Thoracic aorta (tissue), 2 donors: Measurements from ENCODE around the gene ID1. TPM values are rescaled to one million over a fixed set of nuclear protein-coding genes. Genes with fewer than 3 reads are reported as not detected.
A peak's percentile ranks its signal among the peaks of the same experiment; 100 is the strongest.

Experiments used
- ATAC-seq: fragments of 150-250 bp; one replicate; pipeline ENCODE4 v1.8.0; 2017; ENCODE audit warnings: low read depth; ENCODE audit not compliant: insufficient number of reproducible peaks, low FRiP score
- DNase-seq: peaks from one replicate; pipeline ENCODE4 v3.0.0-alpha.2; 2020; ENCODE audit warnings: low spot score
- H3K27ac ChIP-seq, 2 donors: fragments of 200-600 bp; sonication (generic); 1 replicate in 1 of 2; 2 replicates in 1 of 2; pipeline ENCODE4 v1.5.1; 2016; ENCODE audit warnings: mild to moderate bottlenecking in 2 of 2, moderate library complexity in 2 of 2
- H3K27me3 ChIP-seq: fragments of 200-600 bp; sonication (generic); replicated peaks from 2 replicates; pipeline ENCODE4 v1.6.0; 2016; ENCODE audit warnings: mild to moderate bottlenecking; ENCODE audit not compliant: insufficient read depth
- H3K36me3 ChIP-seq: fragments of 200-600 bp; sonication (generic); one replicate; pipeline ENCODE4 v1.5.1; 2016
- H3K4me1 ChIP-seq, 2 donors: fragments of 200-600 bp; sonication (generic); 1 replicate in 1 of 2; 2 replicates in 1 of 2; pipeline versions ENCODE4 v1.5.1 to v1.6.0; 2016; ENCODE audit warnings: low read depth in 2 of 2, mild to moderate bottlenecking in 1 of 2; ENCODE audit not compliant: control insufficient read depth in 1 of 2
- H3K4me3 ChIP-seq: fragments of 200-600 bp; sonication (generic); 2 replicates; pipeline ENCODE4 v1.5.1; 2016; ENCODE audit warnings: mild to moderate bottlenecking
- H3K9me3 ChIP-seq: fragments of 200-600 bp; sonication (generic); 2 replicates; pipeline ENCODE4 v1.5.1; 2016
- CTCF ChIP-seq: fragments of 200-600 bp; sonication (generic); IDR thresholded peaks from one replicate; pipeline ENCODE4 v1.5.1; 2019; ENCODE audit warnings: antibody characterized with exemption
- total RNA-seq, 2 donors: library from RNA; depleted of rRNA; stranded (reverse); fragments of >200 nt; gene quantifications; one replicate each; pipeline versions ENCODE4 v1.1.0 to v1.2.3, GENCODE V29; 2016

ID1 gene
- total RNA-seq, 2 donors from 2014 or later, result 310 to 944 TPM

GRCh38 chr20:31604567-31605030, 490 bp upstream of the ID1 start:
- no peak for DNase-seq
- no peak for TF ChIP-seq CTCF
- no peak for ATAC-seq
- Histone ChIP-seq H3K27ac (peak overlapping the region; percentile 95 to 96), H3K27me3 (no peaks in the 10 kb centered on the region), H3K4me1 (peaks cover 2 to 34% of the 10 kb centered on the region in 2 donors), H3K9me3 (no peaks in the 10 kb centered on the region), H3K4me3 (peak overlapping the region; percentile 95), H3K36me3 (no peaks in the 10 kb centered on the region)

GRCh38 chr20:31605902-31606803, 1.1 kb downstream of the ID1 start:
- ATAC-seq, result no peak
- no peak for DNase-seq
- peaks cover 2 to 34% of the 10 kb centered on the region in 2 donors for H3K4me1 ChIP-seq

GRCh38 chr20:31606804-31607639, 1.9 kb downstream of the ID1 start:
- DNase-seq, result no peak
- Histone ChIP-seq H3K36me3 (no peaks in the 10 kb centered on the region), H3K27me3 (no peaks in the 10 kb centered on the region), H3K4me1 (peaks cover 2 to 34% of the 10 kb centered on the region in 2 donors), H3K4me3 (peak overlapping the region; percentile 95), H3K27ac (peak overlapping the region; percentile 95 to 96), H3K9me3 (no peaks in the 10 kb centered on the region)
- no peak for ATAC-seq
- TF ChIP-seq CTCF, result no peak

More at GRCh38 chr20:31605902-31606803, 1.1 kb downstream of the ID1 start:
- peak overlapping the region; percentile 95 to 96 for H3K27ac ChIP-seq
- no peaks in the 10 kb centered on the region for H3K36me3 ChIP-seq
- H3K4me3 ChIP-seq, result peak overlapping the region; percentile 95
- TF ChIP-seq CTCF, result no peak
- H3K27me3 ChIP-seq, result no peaks in the 10 kb centered on the region
- no peaks in the 10 kb centered on the region for H3K9me3 ChIP-seq

GRCh38 chr20:31607640-31608250, 2.7 kb downstream of the ID1 start:
- Histone ChIP-seq H3K4me3 (peak overlapping the region; percentile 95), H3K27me3 (no peaks in the 10 kb centered on the region), H3K36me3 (no peaks in the 10 kb centered on the region), H3K4me1 (peaks cover 2 to 38% of the 10 kb centered on the region in 2 donors), H3K9me3 (no peaks in the 10 kb centered on the region), H3K27ac (peak overlapping the region; percentile 95 to 96)
- DNase-seq, result no peak
- no peak for ATAC-seq
- TF ChIP-seq CTCF, result no peak
